DOHH2 (cell line): ENCODE data around the gene STK36.

Source experiments
- H3F3A ChIP-seq: fragments of 200-600 bp; sonication (generic), shearing (Covaris generic); 2 replicates; pipeline ENCODE4 v1.6.0; 2016; ENCODE audit warnings: antibody characterized with exemption, mild to moderate bottlenecking; ENCODE audit not compliant: control insufficient read depth, insufficient read depth
- H3K27ac ChIP-seq: fragments of 200-600 bp; sonication (generic); 2 replicates; pipeline ENCODE4 v1.5.1; 2014; ENCODE audit warnings: low read depth, mild to moderate bottlenecking, low read length, moderate library complexity
- H3K27me3 ChIP-seq: fragments of 200-600 bp; sonication (generic); 2 replicates; pipeline ENCODE4 v1.6.1; 2014; ENCODE audit warnings: mild to moderate bottlenecking, low read length, mixed read lengths; ENCODE audit not compliant: control insufficient read depth
- H3K36me3 ChIP-seq: fragments of 200-600 bp; sonication (generic); 2 replicates; pipeline ENCODE4 v1.6.1; 2014; ENCODE audit warnings: mild to moderate bottlenecking, low read length, moderate library complexity, mixed read lengths; ENCODE audit not compliant: control insufficient read depth
- H3K4me1 ChIP-seq: fragments of 200-600 bp; sonication (generic); 2 replicates; pipeline ENCODE4 v1.6.1; 2014; ENCODE audit warnings: mild to moderate bottlenecking, low read length, mixed read lengths; ENCODE audit not compliant: control insufficient read depth
- H3K4me2 ChIP-seq: fragments of 200-600 bp; sonication (generic); 2 replicates; pipeline ENCODE4 v1.6.0; 2014; ENCODE audit warnings: mild to moderate bottlenecking, low read length, moderate library complexity
- H3K4me3 ChIP-seq: fragments of 200-600 bp; sonication (generic); 2 replicates; pipeline ENCODE4 v1.5.1; 2014; ENCODE audit warnings: mild to moderate bottlenecking, low read length, mixed read lengths
- H3K79me2 ChIP-seq: fragments of 200-600 bp; sonication (generic); 2 replicates; pipeline ENCODE4 v1.6.1; 2014; ENCODE audit warnings: mild to moderate bottlenecking, low read length, mixed read lengths; ENCODE audit not compliant: control insufficient read depth
- H3K9me2 ChIP-seq: fragments of 200-600 bp; sonication (generic); replicated peaks from 2 replicates; pipeline ENCODE4 v1.6.1; 2014; ENCODE audit warnings: mild to moderate bottlenecking, low read length, mixed read lengths; ENCODE audit not compliant: control insufficient read depth
- H3K9me3 ChIP-seq: fragments of 200-600 bp; sonication (generic); 2 replicates; pipeline ENCODE4 v1.6.1; 2014; ENCODE audit warnings: antibody characterized with exemption, low read length, mixed read lengths; ENCODE audit not compliant: control insufficient read depth, insufficient read depth
- H4K20me1 ChIP-seq: fragments of 200-600 bp; sonication (generic); 2 replicates; pipeline ENCODE4 v1.6.0; 2014; ENCODE audit warnings: low read depth, mild to moderate bottlenecking, antibody characterized with exemption, low read length, moderate library complexity; ENCODE audit not compliant: control insufficient read depth, insufficient read depth
- CTCF ChIP-seq: fragments of 200-600 bp; sonication (generic); IDR thresholded peaks from one replicate; pipeline ENCODE4 v1.5.1; 2014; ENCODE audit warnings: antibody characterized with exemption, mild to moderate bottlenecking, low read depth, low read length; ENCODE audit not compliant: poor library complexity, severe bottlenecking
- EZH2phosphoT487 ChIP-seq: fragments of 200-600 bp; sonication (generic); IDR thresholded peaks from 2 replicates; pipeline ENCODE4 v1.6.1; 2017; ENCODE audit warnings: borderline replicate concordance, mild to moderate bottlenecking, antibody characterized with exemption, low read length, moderate library complexity, mixed read lengths

STK36 gene

GRCh38 chr2:218734190-218734975, 62.5 kb downstream of the STK36 start:
- H3K4me2 ChIP-seq: no peak overlapping the region
- peaks cover 42% of the 10 kb centered on the region for H3K36me3 ChIP-seq
- no peak overlapping the region for H3K27ac ChIP-seq
- H3K79me2 ChIP-seq: peaks cover 38% of the 10 kb centered on the region
- no peaks in the 10 kb centered on the region for H3K9me2 ChIP-seq
- H3K9me3 ChIP-seq: no peaks in the 10 kb centered on the region
- TF ChIP-seq CTCF (no peak), EZH2phosphoT487 (no peak)
- no peaks in the 10 kb centered on the region for H3K4me1 ChIP-seq
- no peaks in the 10 kb centered on the region for H3K27me3 ChIP-seq
- H3F3A ChIP-seq: no peaks in the 10 kb centered on the region
- H4K20me1 ChIP-seq: no peaks in the 10 kb centered on the region
- H3K4me3 ChIP-seq: no peak overlapping the region

GRCh38 chr2:218736531-218736930, 64.6 kb downstream of the STK36 start:
- no peaks in the 10 kb centered on the region for H4K20me1 ChIP-seq
- TF ChIP-seq EZH2phosphoT487 (no peak), CTCF (no peak)
- no peaks in the 10 kb centered on the region for H3K9me2 ChIP-seq
- H3K4me2 ChIP-seq: no peak overlapping the region
- H3F3A ChIP-seq: no peaks in the 10 kb centered on the region
- H3K9me3 ChIP-seq: no peaks in the 10 kb centered on the region
- no peaks in the 10 kb centered on the region for H3K4me1 ChIP-seq
- H3K27ac ChIP-seq: no peak overlapping the region
- peaks cover 59% of the 10 kb centered on the region for H3K36me3 ChIP-seq
- no peaks in the 10 kb centered on the region for H3K27me3 ChIP-seq
- peaks cover 33% of the 10 kb centered on the region for H3K79me2 ChIP-seq
- no peak overlapping the region for H3K4me3 ChIP-seq

GRCh38 chr2:218743068-218743467, 71.2 kb downstream of the STK36 start:
- Histone ChIP-seq H3K79me2 (no peaks in the 10 kb centered on the region), H3K9me3 (no peaks in the 10 kb centered on the region), H3K36me3 (peaks cover 77% of the 10 kb centered on the region), H3K27ac (no peak overlapping the region), H3F3A (no peaks in the 10 kb centered on the region), H4K20me1 (no peaks in the 10 kb centered on the region), H3K4me1 (no peaks in the 10 kb centered on the region), H3K27me3 (no peaks in the 10 kb centered on the region), H3K4me3 (no peak overlapping the region), H3K4me2 (no peak overlapping the region), H3K9me2 (no peaks in the 10 kb centered on the region)
- TF ChIP-seq CTCF (no peak), EZH2phosphoT487 (no peak)
